OCI-LY1 (cell line): ENCODE data around the gene TXNRD2.

Experiments
- H2AFZ ChIP-seq: fragments of 200-600 bp; sonication (generic), shearing (Covaris generic); 2 replicates; pipeline ENCODE4 v1.6.0; 2014; ENCODE audit warnings: antibody characterized with exemption, mild to moderate bottlenecking, low read length
- H3F3A ChIP-seq: fragments of 200-600 bp; sonication (generic), shearing (Covaris generic); 2 replicates; pipeline ENCODE4 v1.6.0; 2014; ENCODE audit warnings: mild to moderate bottlenecking, antibody characterized with exemption, low read length, moderate library complexity; ENCODE audit not compliant: insufficient read depth
- H3K27ac ChIP-seq: fragments of 200-600 bp; sonication (generic); 2 replicates; pipeline ENCODE4 v1.5.1; 2014; ENCODE audit warnings: low read length, mixed run types, mild to moderate bottlenecking, low read depth; ENCODE audit not compliant: poor library complexity, severe bottlenecking
- H3K27me3 ChIP-seq: fragments of 200-600 bp; sonication (generic); 2 replicates; pipeline ENCODE4 v1.6.0; 2014; ENCODE audit warnings: antibody characterized with exemption, mild to moderate bottlenecking, low read length, moderate library complexity; ENCODE audit not compliant: insufficient read depth
- H3K36me3 ChIP-seq: fragments of 200-600 bp; sonication (generic); 2 replicates; pipeline ENCODE4 v1.6.1; 2014; ENCODE audit warnings: mild to moderate bottlenecking, antibody characterized with exemption, low read length, moderate library complexity, mixed read lengths; ENCODE audit not compliant: insufficient read depth
- H3K4me1 ChIP-seq: fragments of 200-600 bp; sonication (generic); 2 replicates; pipeline ENCODE4 v1.5.1; 2014; ENCODE audit warnings: mild to moderate bottlenecking, low read length, moderate library complexity; ENCODE audit not compliant: insufficient read depth, severe bottlenecking
- H3K4me2 ChIP-seq: fragments of 200-600 bp; sonication (generic), shearing (Covaris generic); 2 replicates; pipeline ENCODE4 v1.6.1; 2014; ENCODE audit warnings: low read length
- H3K4me3 ChIP-seq: fragments of 200-600 bp; sonication (generic); 2 replicates; pipeline ENCODE4 v1.5.1; 2014; ENCODE audit warnings: low read length, low read depth, mild to moderate bottlenecking, mixed read lengths; ENCODE audit not compliant: poor library complexity, severe bottlenecking
- H3K79me2 ChIP-seq: fragments of 200-600 bp; shearing (Covaris generic); 2 replicates; pipeline ENCODE4 v1.6.1; 2016; ENCODE audit warnings: mixed run types, low read length, mixed read lengths; ENCODE audit not compliant: insufficient read depth
- H3K9ac ChIP-seq: fragments of 200-600 bp; sonication (generic), shearing (Covaris generic); 2 replicates; pipeline ENCODE4 v1.6.1; 2014; ENCODE audit warnings: mild to moderate bottlenecking, low read length, mixed read lengths
- H3K9me2 ChIP-seq: fragments of 200-600 bp; sonication (generic), shearing (Covaris generic); 2 replicates; pipeline ENCODE4 v1.6.1; 2014; ENCODE audit warnings: low read depth, mild to moderate bottlenecking, low read length, mixed read lengths
- H3K9me3 ChIP-seq: fragments of 200-600 bp; shearing (Covaris generic); 2 replicates; pipeline ENCODE4 v1.6.1; 2014; ENCODE audit warnings: low read length, mixed read lengths
- H4K20me1 ChIP-seq: fragments of 200-600 bp; sonication (generic), shearing (Covaris generic); 2 replicates; pipeline ENCODE4 v1.6.0; 2016; ENCODE audit warnings: mild to moderate bottlenecking, low read length; ENCODE audit not compliant: insufficient read depth
- EZH2 ChIP-seq: fragments of 200-600 bp; sonication (generic), shearing (Covaris generic); IDR thresholded peaks from 2 replicates; pipeline ENCODE4 v1.8.0; 2017; ENCODE audit warnings: borderline replicate concordance, mixed run types, mild to moderate bottlenecking, antibody characterized with exemption, low read length, moderate library complexity, mixed read lengths
- TF ChIP-seq, protein P1 (sequence below): fragments of 200-600 bp; sonication (generic), shearing (Covaris generic); IDR thresholded peaks from 2 replicates; pipeline ENCODE4 v1.5.1; 2017; ENCODE audit warnings: mild to moderate bottlenecking, antibody characterized with exemption, low read length, moderate library complexity, mixed read lengths

The TXNRD2 gene

DNA sequence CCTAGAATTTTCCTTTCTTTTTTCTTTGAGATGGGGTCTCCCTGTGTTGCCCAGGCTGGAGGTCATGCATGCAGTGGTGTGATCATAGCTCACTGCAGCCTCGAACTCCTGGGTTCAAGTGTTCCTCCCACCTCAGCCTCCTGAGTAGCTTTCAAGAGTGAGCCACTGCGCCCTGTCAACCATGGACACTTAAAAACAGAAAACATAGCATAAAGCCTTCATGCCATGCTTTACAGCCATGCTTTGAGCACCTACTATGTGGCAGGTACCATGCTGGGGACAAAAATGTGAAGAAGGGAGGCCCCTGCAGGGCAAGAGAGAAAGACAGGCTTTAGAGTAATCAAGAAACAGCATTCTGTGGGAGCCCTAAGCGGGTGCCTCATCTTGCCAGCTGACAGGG, 73.3 kb downstream of the TXNRD2 start:
- Histone ChIP-seq H3K4me2 (no peak overlapping the region), H3K36me3 (no peaks in the 10 kb centered on the region), H3K4me1 (peaks cover 5% of the 10 kb centered on the region), H3K4me3 (no peak overlapping the region), H2AFZ (no peak overlapping the region), H4K20me1 (no peaks in the 10 kb centered on the region), H3F3A (no peaks in the 10 kb centered on the region), H3K9me3 (no peaks in the 10 kb centered on the region), H3K27me3 (no peaks in the 10 kb centered on the region), H3K27ac (no peak overlapping the region), H3K9ac (no peak overlapping the region), H3K9me2 (no peaks in the 10 kb centered on the region), H3K79me2 (no peaks in the 10 kb centered on the region)
- TF ChIP-seq EZH2: no peak
- TF ChIP-seq, protein P1, sequence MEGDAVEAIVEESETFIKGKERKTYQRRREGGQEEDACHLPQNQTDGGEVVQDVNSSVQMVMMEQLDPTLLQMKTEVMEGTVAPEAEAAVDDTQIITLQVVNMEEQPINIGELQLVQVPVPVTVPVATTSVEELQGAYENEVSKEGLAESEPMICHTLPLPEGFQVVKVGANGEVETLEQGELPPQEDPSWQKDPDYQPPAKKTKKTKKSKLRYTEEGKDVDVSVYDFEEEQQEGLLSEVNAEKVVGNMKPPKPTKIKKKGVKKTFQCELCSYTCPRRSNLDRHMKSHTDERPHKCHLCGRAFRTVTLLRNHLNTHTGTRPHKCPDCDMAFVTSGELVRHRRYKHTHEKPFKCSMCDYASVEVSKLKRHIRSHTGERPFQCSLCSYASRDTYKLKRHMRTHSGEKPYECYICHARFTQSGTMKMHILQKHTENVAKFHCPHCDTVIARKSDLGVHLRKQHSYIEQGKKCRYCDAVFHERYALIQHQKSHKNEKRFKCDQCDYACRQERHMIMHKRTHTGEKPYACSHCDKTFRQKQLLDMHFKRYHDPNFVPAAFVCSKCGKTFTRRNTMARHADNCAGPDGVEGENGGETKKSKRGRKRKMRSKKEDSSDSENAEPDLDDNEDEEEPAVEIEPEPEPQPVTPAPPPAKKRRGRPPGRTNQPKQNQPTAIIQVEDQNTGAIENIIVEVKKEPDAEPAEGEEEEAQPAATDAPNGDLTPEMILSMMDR: peak; percentile 24; the same call in 1 of the 2 replicates

DNA sequence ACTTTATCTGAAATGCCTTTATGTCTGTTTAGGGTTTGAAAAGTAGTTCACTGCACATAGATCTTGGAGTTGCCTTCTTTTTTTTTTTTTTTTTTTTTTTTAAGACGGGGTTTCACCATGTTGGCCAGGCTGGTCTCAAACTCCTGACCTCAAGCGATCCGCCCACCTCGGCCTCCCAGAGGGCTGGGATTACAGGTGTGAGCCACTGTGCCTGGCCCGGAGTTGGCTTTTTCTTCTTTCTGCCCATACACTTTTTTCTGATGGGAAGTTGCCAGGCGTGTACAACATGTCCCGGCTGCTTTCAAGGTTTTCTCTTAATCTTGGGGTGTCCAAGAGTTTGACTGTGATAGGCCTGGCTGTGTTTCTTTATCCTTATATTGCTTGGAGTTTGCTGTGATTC, 74.0 kb downstream of the TXNRD2 start:
- no peak overlapping the region for H3K4me3 ChIP-seq

DNA sequence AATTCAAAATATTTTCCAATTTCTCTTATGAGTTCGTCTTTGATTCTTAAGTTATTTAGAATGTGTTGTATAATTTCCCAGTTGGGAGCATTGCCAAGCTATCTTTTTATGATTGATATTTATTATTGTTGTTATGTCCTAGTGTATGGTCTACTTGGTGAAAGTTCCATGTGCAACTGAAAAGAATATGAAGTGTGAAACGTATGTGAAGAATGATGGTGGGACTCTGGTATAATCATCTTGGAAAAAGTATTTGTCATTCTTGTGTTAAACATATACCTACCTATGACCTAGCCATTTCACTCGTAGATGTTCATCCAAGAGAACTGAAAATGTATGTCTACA, 75.0 kb downstream of the TXNRD2 start:
- no peaks in the 10 kb centered on the region for H3K27me3 ChIP-seq

More for the DNA sequence above, 74.0 kb downstream of the TXNRD2 start:
- Histone ChIP-seq H3F3A (no peaks in the 10 kb centered on the region), H3K9ac (no peak overlapping the region), H3K36me3 (no peaks in the 10 kb centered on the region), H3K79me2 (no peaks in the 10 kb centered on the region), H3K4me1 (no peaks in the 10 kb centered on the region), H3K4me2 (no peak overlapping the region), H4K20me1 (no peaks in the 10 kb centered on the region), H3K27me3 (no peaks in the 10 kb centered on the region), H2AFZ (no peak overlapping the region), H3K27ac (no peak overlapping the region), H3K9me3 (no peaks in the 10 kb centered on the region), H3K9me2 (no peaks in the 10 kb centered on the region)
- no peak for TF ChIP-seq EZH2
- TF ChIP-seq, protein P1: no peak

More for the DNA sequence above, 75.0 kb downstream of the TXNRD2 start:
- Histone ChIP-seq H3K4me3 (no peak overlapping the region), H3K27ac (no peak overlapping the region), H3K9me3 (no peaks in the 10 kb centered on the region), H3K36me3 (peaks cover under 1% of the 10 kb centered on the region; the same call in 1 of the 2 replicates), H3K4me1 (no peaks in the 10 kb centered on the region), H4K20me1 (no peaks in the 10 kb centered on the region), H3K9me2 (no peaks in the 10 kb centered on the region), H3F3A (no peaks in the 10 kb centered on the region), H3K4me2 (no peak overlapping the region), H3K9ac (no peak overlapping the region), H2AFZ (no peak overlapping the region), H3K79me2 (no peaks in the 10 kb centered on the region)
- no peak for TF ChIP-seq EZH2
- TF ChIP-seq, protein P1: no peak
